Activated CD4-positive, alpha-beta T cell treated with anti-CD3 and anti-CD28 coated beads for 48 hours (primary cell): Measurements from ENCODE around the gene MDN1.

Source experiments
- DNase-seq: peaks from one replicate; pipeline ENCODE4 v3.0.0-alpha.2; 2020

Gene MDN1

DNA sequence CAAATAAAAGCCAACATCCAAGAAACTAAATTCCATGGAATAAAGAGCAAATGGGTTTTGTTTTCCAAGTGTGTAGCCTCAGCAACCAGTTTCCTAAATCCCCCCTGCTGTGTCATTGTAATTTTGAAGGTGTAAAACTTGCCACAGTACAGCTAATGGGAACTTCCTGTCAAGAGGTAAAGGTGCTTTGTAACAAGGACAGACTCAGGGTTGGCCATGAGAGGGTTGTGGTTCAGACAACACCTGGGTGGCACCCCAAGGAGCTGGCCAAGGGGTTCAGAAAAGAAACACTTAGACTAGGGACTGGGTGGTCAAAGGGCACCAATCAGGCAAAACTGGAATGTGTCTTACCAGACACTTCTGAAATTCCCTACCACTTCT is 128.7 kb downstream of the MDN1 start:
- no peak for DNase-seq

DNA sequence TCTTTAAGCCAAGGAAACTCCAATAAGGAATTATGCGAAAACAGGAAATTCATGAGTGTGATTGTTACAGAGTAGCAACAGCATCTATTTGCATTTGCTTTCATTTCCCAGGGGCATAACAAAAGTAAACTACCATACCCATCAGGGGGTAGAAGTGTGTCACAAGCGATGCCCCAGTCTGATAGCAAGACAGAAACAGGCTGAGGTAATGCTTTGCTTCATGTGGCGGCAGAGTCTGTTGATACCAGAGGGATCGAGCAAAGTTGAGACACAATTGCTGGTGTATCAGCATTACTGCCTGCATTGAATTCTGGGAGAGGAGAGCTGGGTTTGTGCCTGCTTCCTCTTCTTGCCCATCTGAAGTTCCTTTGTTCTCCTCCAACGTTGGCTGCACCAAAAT is 129.9 kb downstream of the MDN1 start:
- no peak for DNase-seq

GRCh38 chr6:89688328-89688727 is 131.3 kb downstream of the MDN1 start:
- no peak for DNase-seq

DNA sequence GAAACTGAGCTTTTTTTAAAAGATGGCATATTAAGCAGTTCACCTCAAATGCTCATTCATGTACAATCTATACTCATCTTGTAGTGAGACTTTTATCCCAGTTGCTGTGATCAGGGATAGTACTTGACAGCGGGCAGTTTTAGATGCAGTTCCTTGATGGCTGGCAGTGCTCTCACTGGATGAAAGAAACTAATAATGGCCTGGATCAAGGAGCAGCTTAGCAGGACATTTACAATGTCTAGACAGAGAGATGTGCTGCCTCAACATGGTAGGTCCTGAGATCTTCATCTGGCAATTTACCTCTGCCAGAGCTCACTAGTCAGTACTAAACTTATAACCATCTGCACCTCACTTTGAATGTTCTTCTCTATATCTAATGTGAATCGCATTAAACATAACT is 134.3 kb downstream of the MDN1 start:
- DNase-seq, result no peak

DNA sequence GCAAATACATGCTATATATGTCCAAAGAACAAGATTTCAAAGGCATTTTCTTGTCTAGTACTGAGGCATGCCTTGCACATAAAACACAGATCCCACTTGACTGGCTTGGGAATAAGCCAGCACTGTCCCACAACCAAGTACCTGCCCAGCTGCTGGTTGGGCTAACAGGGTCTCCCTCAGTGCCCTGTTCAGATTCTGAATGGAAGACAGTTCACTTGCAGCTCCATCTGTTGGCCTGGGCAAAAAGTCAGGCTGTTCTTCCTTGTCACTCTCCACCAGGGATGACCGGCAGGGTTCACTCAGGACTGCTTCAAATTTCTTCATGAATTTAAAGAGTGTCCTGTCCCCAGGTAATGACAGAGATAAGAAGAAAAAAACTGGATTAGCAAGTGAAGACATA is 136.6 kb downstream of the MDN1 start:
- no peak for DNase-seq

DNA sequence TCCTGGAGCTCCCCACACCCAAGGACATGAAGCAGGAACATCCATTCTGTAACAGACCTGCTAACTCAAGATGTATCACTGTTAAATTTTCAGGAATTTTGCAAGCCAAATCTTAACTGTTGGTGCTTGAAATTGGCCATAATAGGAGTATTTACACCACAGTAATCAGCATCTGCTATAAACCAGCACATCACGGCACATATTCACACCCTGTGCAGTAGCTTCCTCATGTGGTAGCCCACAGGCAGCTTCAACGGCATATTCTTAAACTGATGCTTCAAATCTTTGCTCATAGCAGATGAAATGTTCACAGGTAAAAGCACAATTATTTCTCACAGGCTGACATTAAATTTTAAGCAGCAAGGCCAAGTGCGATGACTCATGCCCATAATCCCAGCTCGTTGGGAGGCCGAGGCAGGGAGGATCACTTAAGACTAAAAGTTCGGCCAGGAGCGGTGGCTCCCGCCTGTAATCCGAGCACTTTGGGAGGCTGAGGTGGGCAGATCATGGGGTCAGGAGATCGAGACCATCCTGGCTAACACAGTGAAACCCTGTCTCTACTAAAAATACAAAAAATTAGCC is 137.5 kb downstream of the MDN1 start:
- no peak for DNase-seq

DNA sequence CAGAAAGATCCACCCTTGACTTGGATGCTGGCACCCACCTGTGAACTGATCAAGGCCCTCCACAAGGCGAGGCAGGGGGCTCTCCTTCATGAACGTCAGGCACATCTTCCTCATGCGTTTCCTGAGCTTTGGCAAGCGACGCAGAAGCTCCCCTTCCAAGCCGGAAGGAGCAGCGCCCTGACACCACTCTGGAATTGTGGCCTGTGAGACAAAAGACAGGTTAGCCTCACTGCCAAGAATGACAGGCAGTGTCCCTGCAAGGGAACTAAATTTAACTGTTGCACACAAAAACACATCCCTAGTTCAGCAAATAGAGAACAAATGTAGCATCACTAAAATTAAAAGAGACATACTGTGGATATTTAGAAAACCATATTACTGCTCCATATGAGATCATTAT is 139.0 kb downstream of the MDN1 start:
- no peak for DNase-seq

DNA sequence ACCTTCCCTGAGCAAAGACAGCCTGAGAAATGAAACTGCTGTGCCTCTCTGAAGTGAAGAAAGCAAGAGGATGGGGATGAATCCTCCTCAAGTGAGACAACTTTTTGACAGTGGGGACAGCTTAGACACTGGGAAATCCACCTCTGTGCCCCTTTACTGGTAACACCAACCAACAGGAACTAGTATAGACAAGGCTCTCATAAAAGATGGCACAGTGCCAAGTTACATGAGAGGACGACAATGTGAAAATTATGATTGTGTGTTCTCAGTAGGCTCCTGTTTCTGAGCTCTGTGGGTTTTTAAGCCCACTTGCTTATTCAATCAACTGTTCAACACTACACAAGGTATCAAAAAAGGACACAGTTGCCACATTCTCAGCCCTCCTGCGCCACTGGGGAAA is 139.4 kb downstream of the MDN1 start:
- DNase-seq, result no peak

- DNase-seq, result no peak
Observed at GRCh38 chr6:89679215-89680120, 140.1 kb downstream of the MDN1 start.

DNA sequence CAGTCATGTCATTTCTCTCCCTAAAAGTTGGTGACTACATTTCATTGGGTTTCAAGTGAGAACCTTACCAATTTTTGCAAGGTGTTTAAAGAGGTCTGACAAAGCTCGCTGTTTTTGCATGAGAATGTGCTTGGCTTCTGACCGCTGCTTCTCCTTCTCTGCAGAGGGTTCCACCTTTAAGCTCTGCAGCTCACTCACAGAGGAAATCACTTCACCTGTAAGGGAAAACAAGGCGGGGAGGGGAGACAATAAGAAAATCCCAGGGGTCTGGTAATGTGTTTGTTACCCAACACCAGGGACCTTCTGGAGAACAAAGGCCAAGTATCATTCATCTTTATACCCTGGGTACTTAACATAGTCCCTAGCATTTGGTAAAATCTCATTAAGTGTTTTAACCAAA is 141.1 kb downstream of the MDN1 start:
- DNase-seq, result no peak

DNA sequence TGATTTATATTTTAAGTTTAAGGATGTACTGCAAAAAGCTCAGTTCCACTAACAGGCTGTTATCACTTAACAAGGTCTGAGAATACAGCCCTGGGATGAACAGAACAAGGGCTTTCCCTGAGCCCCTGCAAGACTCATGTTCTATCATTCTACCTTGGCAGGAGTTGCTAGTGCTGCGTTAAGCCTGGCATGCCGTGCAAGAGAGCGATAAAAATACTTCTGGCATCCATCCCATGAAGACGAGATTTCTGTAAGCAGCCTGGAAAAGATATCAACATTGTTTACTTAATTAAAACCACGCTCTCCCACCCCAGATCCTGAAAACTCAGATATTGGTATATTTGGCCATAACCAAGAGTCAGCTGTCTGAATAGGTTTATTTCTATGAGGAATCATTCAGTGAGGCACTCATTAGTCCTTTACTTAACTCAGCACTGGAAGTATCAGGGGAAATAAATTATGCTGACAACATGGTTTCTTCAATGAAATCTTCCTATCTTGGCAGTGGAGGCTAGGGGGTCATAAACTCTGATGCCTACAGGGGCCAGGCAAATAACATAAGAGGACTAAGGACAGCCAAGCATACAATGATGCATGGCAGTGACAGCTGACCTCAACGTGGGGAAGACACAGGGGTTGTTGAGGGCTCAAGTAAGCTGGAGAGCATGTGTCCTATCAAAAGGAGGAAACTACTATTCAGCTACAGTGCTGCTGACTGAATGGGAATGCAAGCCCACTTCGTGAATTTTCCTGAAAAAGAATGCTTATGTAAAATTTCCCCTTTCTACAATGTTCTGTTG is 143.4 kb downstream of the MDN1 start:
- DNase-seq, result no peak

- DNase-seq, result no peak
Observed at GRCh38 chr6:89670935-89671565, 148.5 kb downstream of the MDN1 start.

DNA sequence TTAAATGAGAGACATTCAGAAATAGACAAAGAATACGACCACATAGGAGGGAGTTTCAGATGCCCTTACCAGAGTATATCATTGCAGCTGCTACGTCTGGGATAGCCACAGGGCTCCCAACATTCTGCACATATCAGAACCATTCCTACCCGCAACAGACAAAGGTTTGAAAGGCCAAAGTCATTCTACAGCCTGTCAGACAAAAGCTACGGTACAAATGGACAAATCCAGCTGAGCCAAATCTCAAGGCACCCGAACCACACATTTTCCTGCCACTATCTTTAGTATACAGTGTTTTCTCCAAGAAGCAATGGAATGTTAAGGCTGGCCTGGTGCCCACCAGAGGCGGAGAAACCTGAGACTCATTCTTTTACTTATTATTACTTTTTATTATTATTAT is 150.6 kb downstream of the MDN1 start:
- no peak for DNase-seq

GRCh38 chr6:89667872-89668556 is 151.6 kb downstream of the MDN1 start:
- no peak for DNase-seq

DNA sequence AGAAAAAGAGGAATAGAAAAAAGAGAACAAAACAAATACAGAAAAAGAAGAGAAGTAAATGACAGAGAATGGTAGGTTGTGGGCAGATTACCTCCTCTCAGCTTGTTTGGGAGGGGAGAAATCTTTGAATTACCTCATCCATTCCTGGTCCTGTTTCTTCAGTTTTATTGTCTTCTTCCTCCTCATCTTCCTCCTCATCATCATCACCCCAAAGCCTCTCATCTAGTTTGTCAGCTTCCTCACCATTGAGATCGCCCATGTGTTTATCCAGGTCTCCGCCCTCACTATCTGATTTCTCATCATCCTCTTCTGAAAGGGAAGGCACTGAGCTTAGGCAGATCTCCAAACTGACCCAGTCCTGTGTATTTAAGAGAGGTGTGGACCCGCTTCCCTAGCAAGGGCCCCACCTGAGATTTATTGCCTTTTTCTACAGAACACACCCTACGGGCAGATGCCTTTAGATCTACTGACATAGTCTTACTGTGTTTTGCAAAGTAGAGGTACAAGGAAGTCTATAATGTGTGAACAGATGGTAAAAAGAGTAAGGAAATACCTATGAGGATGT is 156.9 kb downstream of the MDN1 start:
- no peak for DNase-seq

DNA sequence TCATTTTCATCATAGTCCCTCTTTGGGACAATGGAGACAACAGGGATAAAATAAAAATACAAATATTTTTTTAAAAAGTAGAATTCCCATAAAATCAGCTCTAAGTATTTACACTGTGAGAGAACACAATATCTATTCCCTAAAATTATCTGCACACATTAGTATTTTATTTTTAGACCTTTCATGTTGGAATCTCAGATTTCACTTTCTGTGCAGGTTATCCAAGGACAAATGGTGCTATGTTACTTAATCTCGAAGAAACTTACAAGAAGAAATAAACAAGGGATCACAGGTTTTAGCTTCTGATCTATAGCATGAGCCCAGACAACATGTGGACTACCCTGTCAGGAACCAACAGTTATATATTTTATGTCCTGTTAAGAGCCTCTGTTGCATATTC is 158.0 kb downstream of the MDN1 start:
- DNase-seq, result no peak

- no peak for DNase-seq
Observed at GRCh38 chr6:89660981-89661380, 158.6 kb downstream of the MDN1 start.

GRCh38 chr6:89657445-89658158 is 162.0 kb downstream of the MDN1 start:
- no peak for DNase-seq

DNA sequence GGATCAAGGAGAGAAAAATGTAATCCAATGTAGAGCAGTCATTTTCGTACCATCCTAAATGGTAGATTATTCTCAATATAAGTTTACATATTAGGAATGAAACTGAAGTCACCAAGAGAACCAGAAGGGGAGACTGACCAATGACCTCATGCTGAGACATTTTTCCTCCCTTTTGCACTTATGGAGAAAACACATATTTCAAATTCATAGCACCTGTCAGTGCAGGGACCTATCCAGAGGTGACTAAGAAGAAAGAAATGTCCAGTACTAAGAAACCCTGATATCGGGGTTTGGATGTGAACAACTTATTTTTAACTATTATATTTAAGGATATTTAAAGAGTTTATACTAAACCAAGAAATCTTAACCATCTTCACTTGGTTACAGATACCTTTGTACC is 164.5 kb downstream of the MDN1 start:
- no peak for DNase-seq

- DNase-seq, result no peak
Observed at GRCh38 chr6:89650579-89650978, 169.0 kb downstream of the MDN1 start.

- DNase-seq, result no peak
Observed at GRCh38 chr6:89649682-89650081, 169.9 kb downstream of the MDN1 start.

GRCh38 chr6:89644864-89645263 is 174.7 kb downstream of the MDN1 start:
- no peak for DNase-seq
